Tibial nerve (tissue), 4 donors: ENCODE measurements around the gene CFAP61. TPM values are rescaled to one million over a fixed set of nuclear protein-coding genes. Genes with fewer than 3 reads are reported as not detected.
"Not testable (repeated sequence)": the region's sequence is repeated elsewhere in the genome, so short reads cannot be mapped to it uniquely, and the experiment has no call there.

Source experiments
- DNase-seq, 2 donors: peaks; one replicate each; pipeline ENCODE4 v3.0.0-alpha.2; 2019; ENCODE audit warnings: low spot score in 2 of 2
- H3K27ac ChIP-seq, 4 donors: fragments of 200-600 bp; sonication (generic) in 3 of 4; one replicate each; pipeline ENCODE4 v1.5.1; 2017 to 2019; ENCODE audit warnings: mild to moderate bottlenecking in 1 of 4
- H3K27me3 ChIP-seq, 2 donors: fragments of 200-600 bp; sonication (generic) in 1 of 2; one replicate each; pipeline versions ENCODE4 v1.5.1 to v1.6.0; 2017 to 2019
- H3K36me3 ChIP-seq, 3 donors: fragments of 200-600 bp; sonication (generic); one replicate each; pipeline ENCODE4 v1.5.1; 2018 to 2019
- H3K4me1 ChIP-seq, 4 donors: fragments of 200-600 bp; sonication (generic) in 3 of 4; one replicate each; pipeline ENCODE4 v1.5.1; 2017 to 2019
- H3K4me3 ChIP-seq, 4 donors: fragments of 200-600 bp; sonication (generic) in 3 of 4; one replicate each; pipeline ENCODE4 v1.5.1; 2017 to 2019; ENCODE audit warnings: mild to moderate bottlenecking in 1 of 4, moderate library complexity in 1 of 4
- H3K9me3 ChIP-seq, 4 donors: fragments of 200-600 bp; sonication (generic) in 3 of 4; one replicate each; pipeline ENCODE4 v1.5.1; 2017 to 2019
- EP300 ChIP-seq, 2 donors: sonication (generic); formaldehyde crosslinking; IDR thresholded peaks; one replicate each; pipeline ENCODE4 v1.6.1; 2017; ENCODE audit warnings: antibody characterized with exemption in 2 of 2, mild to moderate bottlenecking in 1 of 2
- POLR2A ChIP-seq, 2 donors: fragments of 450-650 bp; IDR thresholded peaks; one replicate each; pipeline ENCODE4 v1.6.1; 2017; ENCODE audit warnings: antibody characterized with exemption in 2 of 2, mild to moderate bottlenecking in 2 of 2, moderate library complexity in 2 of 2
- WGBS, 2 donors: methylation state at CpG; one replicate each; pipeline ENCODE4 v1.1.5; 2018; 5-methylcytosine and 5-hydroxymethylcytosine counted together
- total RNA-seq, 4 donors: library from RNA; depleted of rRNA; stranded (reverse); fragments of >200 nt; gene quantifications; one replicate each; pipeline ENCODE4 v1.1.0, GENCODE V29; 2016
- TF ChIP-seq, protein P1 (sequence below), 5 experiments: fragments of 200-600 bp in 3 of 5; fragments of 450-650 bp in 2 of 5; sonication (generic) in 3 of 5; IDR thresholded peaks; one replicate each; pipeline ENCODE4 v1.5.1; 2016 to 2019; ENCODE audit warnings: antibody characterized with exemption in 5 of 5, mild to moderate bottlenecking in 3 of 5, moderate library complexity in 2 of 5

CFAP61 gene
- total RNA-seq, 4 donors from 2014 or later = 0.21 to 1.5 (median 0.60) TPM; not detected in 1

DNA sequence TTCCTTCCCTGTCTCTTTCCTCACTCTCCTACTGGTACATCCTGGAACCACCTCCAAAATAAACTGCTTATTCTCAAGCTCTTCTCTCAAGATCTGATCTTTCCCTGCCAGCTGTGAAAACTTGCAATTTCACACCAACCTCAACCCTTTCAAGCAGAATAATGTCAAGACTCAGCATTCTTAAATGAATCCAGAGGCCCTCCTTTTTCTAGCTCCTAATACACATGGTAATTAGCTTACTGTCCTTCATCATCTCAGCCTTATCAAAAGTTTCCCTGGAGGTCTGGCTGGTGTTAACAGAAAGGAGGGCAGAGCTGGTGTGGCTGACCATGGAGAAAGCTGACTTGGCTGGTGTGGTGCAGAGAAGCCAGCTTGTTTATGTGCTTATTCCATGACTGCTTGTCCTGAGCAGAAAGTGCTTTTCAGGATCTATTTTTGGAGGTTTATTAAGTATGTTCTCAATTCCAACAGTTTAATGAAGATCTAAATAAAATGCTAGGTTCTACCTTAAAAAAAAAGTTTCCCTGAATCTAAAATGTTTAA is 50.5 kb downstream of the CFAP61 start:
- H3K4me1 ChIP-seq = peaks cover 0 to 2% (median 0%) of the 10 kb centered on the region in 4 donors
- H3K4me3 ChIP-seq = no peak overlapping the region
- H3K9me3 ChIP-seq = peaks cover 0 to 6% (median 0%) of the 10 kb centered on the region in 4 donors
- TF ChIP-seq POLR2A (IDR thresholded peaks at IDR 0.05) = no peak
- TF ChIP-seq, protein P1, sequence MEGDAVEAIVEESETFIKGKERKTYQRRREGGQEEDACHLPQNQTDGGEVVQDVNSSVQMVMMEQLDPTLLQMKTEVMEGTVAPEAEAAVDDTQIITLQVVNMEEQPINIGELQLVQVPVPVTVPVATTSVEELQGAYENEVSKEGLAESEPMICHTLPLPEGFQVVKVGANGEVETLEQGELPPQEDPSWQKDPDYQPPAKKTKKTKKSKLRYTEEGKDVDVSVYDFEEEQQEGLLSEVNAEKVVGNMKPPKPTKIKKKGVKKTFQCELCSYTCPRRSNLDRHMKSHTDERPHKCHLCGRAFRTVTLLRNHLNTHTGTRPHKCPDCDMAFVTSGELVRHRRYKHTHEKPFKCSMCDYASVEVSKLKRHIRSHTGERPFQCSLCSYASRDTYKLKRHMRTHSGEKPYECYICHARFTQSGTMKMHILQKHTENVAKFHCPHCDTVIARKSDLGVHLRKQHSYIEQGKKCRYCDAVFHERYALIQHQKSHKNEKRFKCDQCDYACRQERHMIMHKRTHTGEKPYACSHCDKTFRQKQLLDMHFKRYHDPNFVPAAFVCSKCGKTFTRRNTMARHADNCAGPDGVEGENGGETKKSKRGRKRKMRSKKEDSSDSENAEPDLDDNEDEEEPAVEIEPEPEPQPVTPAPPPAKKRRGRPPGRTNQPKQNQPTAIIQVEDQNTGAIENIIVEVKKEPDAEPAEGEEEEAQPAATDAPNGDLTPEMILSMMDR (IDR thresholded peaks at IDR 0.05) = no peak
- no peak for TF ChIP-seq EP300 (IDR thresholded peaks at IDR 0.05)
- no peak overlapping the region for H3K27ac ChIP-seq
- H3K27me3 ChIP-seq = no peaks in the 10 kb centered on the region
- H3K36me3 ChIP-seq = no peaks in the 10 kb centered on the region
- no peak for DNase-seq

DNA sequence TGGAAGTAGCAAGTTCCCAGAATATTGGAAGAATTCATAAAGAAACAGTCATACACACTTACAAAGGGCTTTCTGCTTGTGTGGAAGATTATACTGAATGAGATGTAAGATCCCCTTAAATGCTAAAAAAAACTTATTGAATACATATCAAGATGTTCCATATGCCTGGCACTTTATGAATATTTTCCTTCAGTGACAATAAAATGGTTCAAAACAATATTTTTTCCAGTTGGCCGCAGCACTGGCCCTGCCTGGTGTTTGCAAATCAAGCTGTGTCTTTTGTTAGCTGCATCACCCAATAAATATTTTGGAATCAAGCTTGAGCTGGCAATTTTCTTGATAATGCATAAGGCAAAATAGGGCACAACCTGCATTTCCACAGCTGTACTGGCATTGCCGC is 51.2 kb downstream of the CFAP61 start:
- H3K9me3 ChIP-seq = peaks cover 0 to 6% (median 0%) of the 10 kb centered on the region in 4 donors

DNA sequence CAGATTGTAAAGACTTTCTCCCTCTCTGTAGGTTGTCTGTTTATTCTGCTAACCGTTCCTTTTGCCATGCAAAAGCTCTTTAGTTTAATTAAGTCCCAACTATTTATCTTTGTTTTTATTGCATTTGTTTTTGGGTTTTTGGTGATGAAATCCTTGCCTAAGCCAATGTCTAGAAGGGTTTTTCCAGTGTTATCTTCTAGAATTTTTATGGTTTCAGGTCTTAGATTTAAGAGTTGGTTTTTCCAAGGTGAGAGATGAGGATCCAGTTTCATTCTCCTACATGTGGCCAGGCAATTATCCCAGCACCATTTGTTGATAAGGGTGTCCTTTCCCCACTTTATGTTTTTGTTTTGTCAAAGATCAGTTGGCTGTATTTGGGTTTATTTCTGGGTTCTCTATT is 70.9 kb downstream of the CFAP61 start:
- not testable (repeated sequence) for H3K36me3 ChIP-seq, H3K27me3 ChIP-seq, H3K27ac ChIP-seq, DNase-seq, H3K4me1 ChIP-seq, H3K4me3 ChIP-seq
- peaks cover 0 to 17% (median 0%) of the 10 kb centered on the region in 4 donors for H3K9me3 ChIP-seq
- 70 to 73% methylated on average over 1 of the region's 1 CpG for WGBS, 2 donors

More for the DNA sequence above, 51.2 kb downstream of the CFAP61 start:
- Histone ChIP-seq H3K27ac (no peak overlapping the region), H3K4me1 (peaks cover 0 to 2% (median 0%) of the 10 kb centered on the region in 4 donors), H3K4me3 (no peak overlapping the region), H3K27me3 (no peaks in the 10 kb centered on the region), H3K36me3 (no peaks in the 10 kb centered on the region)
- TF ChIP-seq EP300 (IDR thresholded peaks at IDR 0.05) (no peak), POLR2A (IDR thresholded peaks at IDR 0.05) (no peak)
- TF ChIP-seq, protein P1 (IDR thresholded peaks at IDR 0.05) = no peak
- no peak for DNase-seq
- 47 to 59% methylated on average over 2 of the region's 2 CpGs for WGBS, 2 donors

DNA sequence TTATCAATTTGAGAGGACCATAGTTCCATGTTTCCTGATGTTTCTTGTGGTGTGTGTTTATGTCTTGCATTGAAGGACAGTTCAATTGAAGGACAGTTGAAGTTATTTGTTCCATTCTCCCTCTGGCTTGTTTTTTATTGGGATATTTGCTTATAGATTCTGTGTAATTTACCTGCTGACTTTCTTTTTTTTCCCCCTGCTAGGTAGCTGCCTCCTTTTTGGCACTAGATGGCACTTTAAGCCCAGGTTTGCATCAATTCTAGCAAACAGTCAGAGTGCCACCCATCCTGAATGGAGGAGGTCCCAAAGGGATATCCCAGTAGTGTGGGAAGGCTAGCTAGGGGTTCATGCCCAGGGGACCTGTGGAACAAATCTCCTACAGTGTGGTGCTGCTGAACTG is 78.1 kb downstream of the CFAP61 start:
- Histone ChIP-seq H3K9me3 (peaks cover 0 to 52% (median 0%) of the 10 kb centered on the region in 4 donors), H3K27me3 (no peaks in the 10 kb centered on the region), H3K4me1 (no peaks in the 10 kb centered on the region), H3K36me3 (no peaks in the 10 kb centered on the region), H3K27ac (no peak overlapping the region), H3K4me3 (no peak overlapping the region)
- TF ChIP-seq EP300 (IDR thresholded peaks at IDR 0.05) = no peak
- TF ChIP-seq, protein P1 (IDR thresholded peaks at IDR 0.05) = no peak
- no peak for TF ChIP-seq POLR2A (IDR thresholded peaks at IDR 0.05)
- DNase-seq = no peak

DNA sequence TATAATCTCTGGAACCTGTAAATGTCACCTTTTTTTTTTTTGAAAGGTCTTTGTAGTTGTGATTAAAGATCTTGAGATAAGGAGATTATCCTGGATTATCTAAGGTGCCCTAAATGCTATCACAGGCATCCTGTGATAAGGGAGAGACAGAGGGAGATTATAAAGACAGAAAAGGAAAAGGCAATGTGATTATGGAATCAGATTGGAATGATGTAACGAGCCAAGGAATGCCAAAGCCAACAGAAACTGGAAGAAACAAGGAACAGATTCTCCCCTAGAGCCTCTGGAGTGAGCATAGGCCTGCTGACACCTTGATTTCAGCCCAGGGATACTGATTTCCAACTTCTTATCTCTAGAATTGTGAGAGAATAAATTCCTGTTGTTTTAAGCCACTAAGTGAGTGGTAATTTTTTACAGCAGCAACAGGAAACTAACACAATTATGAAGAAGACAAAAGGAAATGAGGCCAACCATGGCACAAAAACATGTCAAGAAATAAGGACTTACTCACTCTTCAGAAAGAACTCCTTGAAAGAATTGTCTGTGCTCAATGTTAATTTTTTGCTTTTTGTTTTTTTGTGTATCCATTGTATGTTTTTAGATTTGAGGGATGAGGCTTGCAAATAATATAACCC is 82.7 kb downstream of the CFAP61 start:
- 20 to 30% methylated on average over 1 of the region's 1 CpG for WGBS, 2 donors
- DNase-seq = no peak
- Histone ChIP-seq H3K9me3 (peaks cover 0 to 53% (median 2%) of the 10 kb centered on the region in 4 donors), H3K27me3 (no peaks in the 10 kb centered on the region), H3K27ac (no peak overlapping the region), H3K4me1 (no peaks in the 10 kb centered on the region), H3K36me3 (no peaks in the 10 kb centered on the region), H3K4me3 (no peak overlapping the region)
- TF ChIP-seq EP300 (IDR thresholded peaks at IDR 0.05) = no peak
- TF ChIP-seq, protein P1 (IDR thresholded peaks at IDR 0.05) = no peak
- no peak for TF ChIP-seq POLR2A (IDR thresholded peaks at IDR 0.05)
